GM19239 (cell line): ENCODE results near the gene TSHZ1.
"Not testable (repeated sequence)": the region's sequence is repeated elsewhere in the genome, so short reads cannot be mapped to it uniquely, and the experiment has no call there.

ENCODE experiments used
- DNase-seq: peaks from one replicate; pipeline ENCODE4 v3.0.0; 2011; ENCODE audit warnings: low spot score; ENCODE audit not compliant: insufficient read length
- FAIRE-seq: peaks from 2 replicates; lab custom pipeline; 2011; peaks lifted over from hg19 to GRCh38; lab: Jason Lieb, UNC

TSHZ1 gene

DNA sequence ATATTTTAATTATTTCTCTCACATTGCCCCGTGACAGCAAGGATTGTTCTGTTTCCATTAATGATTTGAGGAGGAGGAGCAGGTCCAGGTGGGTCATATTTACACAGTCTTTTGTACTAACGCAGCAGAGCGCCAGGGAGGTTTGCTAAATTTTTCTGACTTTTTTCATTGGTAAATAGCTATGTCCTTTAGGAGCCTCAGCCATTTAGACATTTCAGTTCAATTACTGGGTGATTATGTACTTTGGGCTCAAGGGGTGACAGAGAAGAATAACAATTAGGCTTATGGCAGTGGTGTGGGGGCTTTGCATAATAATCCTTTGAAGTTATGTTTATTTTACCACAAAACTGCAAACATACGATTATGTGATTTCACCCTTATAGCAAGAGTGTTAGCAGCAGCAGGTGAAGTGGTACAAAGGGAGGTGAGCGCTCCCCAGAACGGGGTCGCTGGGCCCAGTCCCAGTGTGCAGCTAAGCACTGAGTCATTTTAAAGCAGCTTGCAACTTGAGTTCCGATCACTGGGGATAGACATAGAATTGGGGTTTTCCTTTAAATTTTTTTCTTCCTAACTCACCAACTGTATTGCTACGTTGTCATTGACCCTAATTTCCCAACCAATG lies 80.3 kb downstream of the TSHZ1 start:
- FAIRE-seq (no peak), DNase-seq (no peak)

DNA sequence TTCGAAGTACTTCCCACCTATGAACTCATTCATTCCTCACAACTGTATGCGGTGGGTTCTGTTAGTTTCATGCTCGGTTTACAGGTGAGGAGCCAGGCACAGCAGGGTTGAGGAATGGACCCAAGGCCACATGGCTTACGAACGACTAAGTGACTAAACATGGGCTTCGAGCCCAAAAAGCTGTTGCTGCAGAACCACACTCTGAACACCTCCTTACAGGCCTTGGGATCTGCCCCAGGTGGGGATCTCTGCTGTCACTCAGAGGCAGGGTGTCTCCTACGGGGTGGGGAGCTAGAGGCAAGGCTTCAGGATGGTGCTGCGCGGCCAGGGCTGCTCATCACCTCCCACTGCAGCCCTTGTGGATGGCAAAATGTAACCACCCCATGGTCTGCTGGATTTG lies 80.9 kb downstream of the TSHZ1 start:
- no peak for FAIRE-seq
- no peak for DNase-seq

DNA sequence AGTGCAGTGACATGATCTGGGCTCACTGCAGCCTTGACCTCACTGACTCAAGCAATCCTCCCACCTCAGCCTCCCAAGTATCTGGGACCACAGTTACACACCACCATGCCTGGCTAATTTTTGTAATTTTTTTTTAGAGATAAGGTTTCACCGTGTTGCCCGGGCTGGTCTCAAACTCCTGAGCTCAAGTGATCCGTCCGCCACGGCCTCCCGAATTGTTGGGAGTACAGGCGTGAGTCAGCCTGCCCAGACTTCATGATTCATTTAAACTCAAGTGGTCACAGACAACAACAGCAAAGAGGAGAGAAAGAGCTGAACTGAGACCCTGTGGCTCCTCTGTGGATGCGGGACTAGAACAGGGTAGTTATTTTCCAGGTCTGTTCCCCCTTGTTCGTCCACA lies 83.0 kb downstream of the TSHZ1 start:
- DNase-seq (no peak), FAIRE-seq (no peak)

DNA sequence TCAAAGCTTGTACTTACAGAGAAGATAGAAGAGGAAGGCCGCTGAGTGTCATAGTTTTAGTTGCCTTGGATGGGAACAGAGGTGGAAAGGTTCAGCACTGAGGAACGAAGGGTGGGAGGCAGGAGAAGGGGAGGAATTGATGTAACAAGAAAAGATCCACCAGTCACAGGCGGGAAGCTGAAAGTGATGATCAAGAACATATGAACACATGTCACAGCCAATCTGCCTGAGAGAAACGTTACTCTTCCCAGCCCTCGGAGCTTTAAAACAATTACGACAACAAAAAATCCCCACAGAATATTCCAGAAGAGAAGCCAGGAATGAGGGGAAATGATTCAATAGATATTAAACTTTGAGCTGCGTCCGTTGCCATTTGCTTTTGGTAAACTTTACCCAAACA lies 87.1 kb downstream of the TSHZ1 start:
- DNase-seq (no peak), FAIRE-seq (no peak)

DNA sequence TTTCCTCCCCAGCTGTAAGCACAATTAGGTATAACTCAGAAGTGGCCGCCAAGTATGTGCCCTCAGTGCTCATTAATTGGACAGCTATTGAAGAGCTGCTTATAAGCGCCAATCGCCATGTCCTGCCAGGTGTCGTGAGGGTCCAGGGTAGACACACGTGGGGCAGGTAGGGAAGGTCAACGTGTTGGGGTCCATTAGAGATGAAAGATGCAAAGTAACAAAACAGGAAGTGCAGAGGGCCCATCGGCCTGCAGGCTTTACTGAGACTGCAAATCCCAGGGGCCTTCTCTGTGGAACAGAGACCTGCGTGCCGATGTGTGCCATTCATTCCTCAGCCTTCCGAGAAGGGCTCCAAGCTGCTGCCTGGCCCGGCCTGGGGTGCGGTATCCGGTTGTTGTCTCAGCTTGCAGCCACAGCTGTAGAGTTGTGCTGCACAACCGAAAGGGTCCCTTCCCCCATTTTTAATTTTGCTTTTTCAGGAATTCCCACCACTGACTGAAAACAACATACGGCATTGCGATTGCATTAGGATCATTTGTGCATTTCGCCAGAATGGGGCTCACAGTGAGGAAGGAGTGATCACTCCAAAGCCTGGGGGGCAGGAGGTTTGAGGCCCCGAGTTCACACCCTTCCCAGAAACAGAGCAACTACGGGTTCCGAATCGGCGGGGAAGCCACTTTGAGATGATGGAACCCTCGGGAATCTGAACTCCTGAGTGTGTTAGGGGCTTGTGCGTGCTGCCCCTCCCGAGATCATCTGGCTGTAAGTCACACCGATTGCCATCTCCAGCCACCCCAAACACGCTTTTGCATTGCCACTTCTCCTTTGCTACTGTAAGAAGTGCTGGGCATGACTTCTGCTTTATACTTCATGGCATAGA lies 94.3 kb downstream of the TSHZ1 start:
- no peak for DNase-seq

DNA sequence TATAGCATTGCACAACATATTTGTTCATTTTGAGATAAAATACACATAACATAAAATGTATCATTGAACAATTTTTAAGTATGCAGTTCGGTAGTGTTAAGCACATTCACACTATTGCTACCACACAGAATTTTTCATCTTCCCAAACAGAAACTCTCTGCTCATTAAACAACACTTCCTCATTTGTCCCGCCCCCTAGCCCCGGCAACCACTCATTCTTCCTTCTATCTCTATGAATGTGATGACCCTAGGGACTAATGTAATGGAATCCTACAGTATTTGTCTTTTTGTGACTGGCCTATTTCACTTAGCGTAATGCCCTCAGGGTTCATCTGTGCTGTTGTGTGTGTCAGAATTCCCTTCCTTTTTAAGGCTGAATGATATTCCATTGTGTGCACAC lies 95.4 kb downstream of the TSHZ1 start:
- no peak for DNase-seq
- no peak for FAIRE-seq

More for the DNA sequence above, 94.3 kb downstream of the TSHZ1 start:
- no peak for FAIRE-seq

DNA sequence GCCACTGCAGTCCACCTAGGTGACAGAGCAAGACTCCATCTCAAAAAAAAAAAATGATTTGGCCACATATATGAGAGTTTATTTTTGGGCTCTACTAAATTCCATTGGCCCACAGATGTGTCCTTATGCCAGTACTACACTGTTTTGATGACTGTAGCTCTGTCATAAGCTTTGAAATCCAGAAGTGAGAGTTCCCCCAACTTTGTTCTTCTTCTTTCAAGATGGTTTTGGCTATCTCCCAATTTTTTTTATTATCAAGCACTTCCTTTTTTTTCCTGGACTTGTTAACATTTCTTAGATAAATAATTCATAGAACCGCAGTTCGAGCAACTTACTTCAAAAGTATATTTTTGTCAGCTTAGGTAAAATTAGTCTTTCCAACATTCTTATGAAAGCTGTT lies 96.9 kb downstream of the TSHZ1 start:
- FAIRE-seq (no peak), DNase-seq (no peak)

DNA sequence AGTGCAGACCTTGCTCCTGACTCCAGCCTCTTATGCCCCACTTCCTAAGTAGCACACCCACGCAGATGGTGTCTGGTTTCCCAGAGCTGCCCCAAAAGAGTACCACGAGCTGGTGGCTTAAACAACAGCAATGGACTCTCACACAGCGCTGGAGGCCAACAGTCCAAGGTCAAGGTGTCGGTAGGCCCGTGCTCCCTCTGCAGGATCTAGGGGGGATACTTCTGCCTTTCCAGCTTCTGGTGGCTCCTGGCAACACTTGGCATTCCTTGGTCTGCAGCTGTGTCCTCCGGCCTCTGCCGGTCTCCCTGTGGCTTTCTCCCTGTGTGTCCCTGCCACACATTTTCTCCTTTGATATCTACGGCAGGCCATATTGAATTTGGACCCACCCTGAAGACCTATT lies 99.0 kb downstream of the TSHZ1 start:
- FAIRE-seq (no peak), DNase-seq (no peak)

DNA sequence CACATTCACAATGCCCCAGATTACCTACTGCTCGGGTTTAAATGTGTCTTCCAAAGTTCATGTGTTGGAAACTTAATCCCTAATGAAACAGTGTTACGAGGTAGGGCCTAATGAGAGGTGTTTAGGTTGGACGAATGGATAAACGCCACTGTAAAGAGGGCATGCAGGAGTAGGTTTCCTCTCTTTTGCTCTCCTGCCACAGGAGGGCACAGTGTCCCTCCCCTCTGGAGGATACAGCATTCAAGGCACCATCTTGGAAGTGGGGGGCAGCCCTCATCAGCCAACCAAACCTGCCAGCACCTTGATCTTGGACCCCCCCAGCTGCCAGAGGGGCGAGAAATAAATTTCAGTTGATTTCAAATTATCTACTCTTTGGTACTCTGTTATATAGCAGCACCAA lies 103.5 kb downstream of the TSHZ1 start:
- FAIRE-seq (no peak), DNase-seq (no peak)

DNA sequence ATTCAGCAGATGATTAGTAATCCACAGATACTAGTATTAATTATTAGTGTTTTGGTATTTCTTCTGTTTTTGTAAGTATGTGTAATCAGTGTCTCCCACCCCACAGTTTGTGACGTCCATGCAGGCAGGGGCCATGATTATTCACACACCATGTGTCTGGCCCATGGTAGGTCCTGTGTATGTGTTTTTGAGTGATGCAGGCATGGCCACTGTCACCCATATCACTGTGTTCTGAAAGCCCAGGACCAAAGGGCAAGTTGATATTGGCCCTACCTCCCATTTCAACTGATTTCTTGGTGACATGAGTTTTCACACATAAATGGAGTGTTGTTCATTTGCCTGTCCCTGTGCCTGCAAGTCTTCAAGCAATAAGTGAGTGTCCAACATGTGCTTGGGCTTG lies 104.0 kb downstream of the TSHZ1 start:
- no peak for FAIRE-seq
- DNase-seq: no peak

DNA sequence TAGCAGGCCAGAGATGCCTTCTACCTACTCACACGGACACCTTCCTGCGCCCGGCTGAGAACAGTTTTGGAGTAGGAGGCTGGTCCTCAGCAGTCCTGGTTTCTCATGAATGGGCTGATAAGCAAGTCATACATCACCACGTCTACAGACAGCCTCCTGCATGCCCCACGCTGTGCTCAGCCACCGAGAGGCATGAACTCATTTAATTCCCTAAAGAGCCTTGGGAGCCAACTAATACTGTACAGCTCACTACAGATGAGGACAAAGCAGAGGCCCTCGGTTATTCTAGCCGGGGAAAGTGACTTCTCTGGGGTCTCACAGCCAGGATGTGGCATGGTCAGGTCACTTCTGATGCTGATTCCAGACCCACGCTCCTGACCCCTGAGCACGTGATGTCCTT lies 105.6 kb downstream of the TSHZ1 start:
- DNase-seq: no peak
- FAIRE-seq: no peak

DNA sequence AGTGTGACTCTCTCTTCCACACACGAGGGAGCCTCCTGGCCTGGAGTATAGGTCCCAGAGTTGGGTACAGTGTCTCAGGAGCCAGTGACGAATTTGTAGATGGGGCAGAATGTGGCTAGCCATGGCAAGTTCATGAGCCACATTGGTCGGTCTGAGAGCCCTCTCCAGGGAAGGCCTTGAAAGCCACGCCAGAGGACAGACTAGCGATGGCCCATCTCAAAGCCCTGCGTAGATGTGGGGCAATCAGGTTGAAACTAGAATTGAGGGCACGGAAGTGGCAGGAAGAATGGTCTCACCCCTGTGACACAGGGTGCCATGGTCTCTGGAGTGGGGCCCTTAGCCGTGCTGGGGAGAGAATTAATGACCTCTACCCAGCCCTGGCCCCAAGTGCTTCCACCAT lies 106.2 kb downstream of the TSHZ1 start:
- FAIRE-seq (no peak), DNase-seq (no peak)

DNA sequence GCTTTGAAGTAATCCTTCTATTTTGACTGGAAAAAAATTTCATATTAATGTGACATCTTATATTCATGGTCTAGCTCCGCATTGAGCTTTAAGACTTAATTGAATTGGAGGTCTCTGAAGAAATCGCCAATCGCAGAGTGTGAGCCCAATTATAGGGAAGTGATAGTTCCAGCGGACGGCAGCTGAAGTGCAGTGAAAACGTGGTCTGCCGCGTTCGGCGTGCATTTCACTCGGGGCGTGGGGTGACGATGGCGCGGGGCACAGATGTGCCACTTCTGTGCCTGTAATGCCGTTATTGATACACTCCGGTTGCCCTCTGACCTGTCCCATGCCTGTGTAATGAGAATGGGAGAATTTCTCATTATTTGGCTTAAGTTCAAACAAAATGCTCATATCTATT lies 106.7 kb downstream of the TSHZ1 start:
- DNase-seq: no peak
- no peak for FAIRE-seq

DNA sequence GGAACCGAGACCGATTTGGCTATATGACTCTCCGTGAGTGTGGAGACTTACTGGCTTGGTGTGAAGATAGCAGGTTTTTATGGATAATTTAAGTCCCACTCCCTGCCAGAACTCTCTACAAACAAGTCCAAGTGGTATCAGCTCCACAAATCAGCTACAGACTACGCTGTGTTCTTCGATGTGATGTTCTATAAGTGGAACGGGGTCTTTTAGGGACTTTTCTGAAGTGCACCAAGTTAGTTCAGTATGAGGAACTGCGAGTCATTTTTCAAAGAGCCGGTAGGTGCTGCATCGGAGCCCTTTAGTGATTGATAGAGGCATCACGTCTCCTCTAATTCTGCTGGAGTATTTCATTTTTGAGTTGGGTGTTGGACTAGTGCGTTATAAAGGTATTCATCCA lies 107.1 kb downstream of the TSHZ1 start:
- FAIRE-seq (no peak), DNase-seq (no peak)

DNA sequence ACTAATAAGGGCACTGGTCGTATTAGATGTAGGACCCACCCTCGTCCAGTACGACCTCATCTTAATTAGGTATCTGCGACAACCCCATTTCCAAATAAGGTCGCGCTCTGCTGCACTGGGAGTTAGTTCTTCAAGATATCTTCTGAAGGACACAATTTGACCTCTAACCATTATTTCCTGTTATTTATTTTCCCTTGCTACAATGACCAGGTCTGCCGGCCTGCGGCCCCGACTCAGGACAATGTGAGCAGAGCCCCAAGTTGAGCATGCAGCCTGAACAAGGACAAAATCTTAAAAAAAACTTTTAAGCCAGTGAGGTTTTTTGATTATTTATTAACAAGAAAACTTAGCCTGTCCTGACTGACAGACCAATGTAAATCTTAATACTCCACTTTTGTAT lies 109.3 kb downstream of the TSHZ1 start:
- DNase-seq (no peak), FAIRE-seq (no peak)

DNA sequence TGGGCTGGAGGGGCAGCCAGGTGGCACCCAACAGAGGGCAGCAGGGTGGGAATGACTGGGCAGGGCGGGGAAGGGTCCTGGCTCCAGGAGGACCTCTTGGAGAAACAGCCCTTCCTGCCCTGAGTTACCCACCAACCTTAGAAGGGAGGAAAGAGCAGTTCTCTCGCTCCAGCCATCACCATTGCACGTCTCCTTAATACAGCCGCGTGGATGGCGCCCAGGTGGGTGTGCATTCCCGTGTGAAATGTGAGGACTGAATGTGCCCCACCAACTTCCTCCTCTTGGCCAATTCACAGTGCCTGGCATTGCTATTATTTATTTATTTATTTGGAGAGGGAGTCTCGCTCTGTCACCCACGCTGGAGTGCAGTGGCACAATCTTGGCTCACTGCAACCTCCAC lies 109.9 kb downstream of the TSHZ1 start:
- FAIRE-seq (no peak), DNase-seq (no peak)

DNA sequence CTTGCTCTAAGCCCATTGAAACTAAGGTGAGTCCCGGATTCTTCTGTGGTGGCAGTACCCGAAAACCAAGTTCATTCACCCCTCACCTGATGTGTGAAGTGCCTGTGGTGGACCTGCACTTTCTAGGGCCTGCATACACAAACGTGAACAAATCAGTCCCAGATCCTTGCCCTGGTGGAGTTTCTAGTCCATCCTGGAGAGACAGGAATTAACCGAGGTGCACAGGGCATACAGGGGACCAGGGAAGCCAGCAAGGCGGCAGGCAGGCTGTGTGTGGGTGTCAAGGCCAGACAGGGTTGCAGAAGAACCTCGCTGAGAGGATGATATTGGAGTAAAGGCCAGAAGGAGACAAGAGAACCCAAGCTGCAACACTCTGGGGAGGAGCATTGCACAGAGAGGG lies 110.8 kb downstream of the TSHZ1 start:
- DNase-seq (no peak), FAIRE-seq (no peak)

DNA sequence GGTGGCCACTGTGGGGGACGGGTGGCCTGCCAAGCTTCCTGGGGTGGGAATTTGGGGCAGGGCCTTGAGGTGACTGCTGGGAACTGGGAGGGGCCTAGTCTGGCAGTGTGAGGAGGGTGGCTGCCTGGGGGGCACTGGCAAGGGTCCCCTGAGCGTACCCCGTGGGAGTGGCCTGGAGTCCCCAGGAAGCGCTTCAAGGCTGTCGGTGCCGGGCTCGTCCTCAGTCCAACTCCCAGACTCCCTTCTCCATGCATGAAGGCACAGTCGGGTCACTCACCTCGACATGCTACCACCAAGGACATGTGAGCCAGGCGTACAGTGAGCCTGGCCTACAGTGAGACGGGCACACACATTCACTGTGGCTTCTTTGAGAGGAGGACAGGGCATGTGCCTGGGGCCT lies 111.6 kb downstream of the TSHZ1 start:
- FAIRE-seq (no peak), DNase-seq (no peak)

DNA sequence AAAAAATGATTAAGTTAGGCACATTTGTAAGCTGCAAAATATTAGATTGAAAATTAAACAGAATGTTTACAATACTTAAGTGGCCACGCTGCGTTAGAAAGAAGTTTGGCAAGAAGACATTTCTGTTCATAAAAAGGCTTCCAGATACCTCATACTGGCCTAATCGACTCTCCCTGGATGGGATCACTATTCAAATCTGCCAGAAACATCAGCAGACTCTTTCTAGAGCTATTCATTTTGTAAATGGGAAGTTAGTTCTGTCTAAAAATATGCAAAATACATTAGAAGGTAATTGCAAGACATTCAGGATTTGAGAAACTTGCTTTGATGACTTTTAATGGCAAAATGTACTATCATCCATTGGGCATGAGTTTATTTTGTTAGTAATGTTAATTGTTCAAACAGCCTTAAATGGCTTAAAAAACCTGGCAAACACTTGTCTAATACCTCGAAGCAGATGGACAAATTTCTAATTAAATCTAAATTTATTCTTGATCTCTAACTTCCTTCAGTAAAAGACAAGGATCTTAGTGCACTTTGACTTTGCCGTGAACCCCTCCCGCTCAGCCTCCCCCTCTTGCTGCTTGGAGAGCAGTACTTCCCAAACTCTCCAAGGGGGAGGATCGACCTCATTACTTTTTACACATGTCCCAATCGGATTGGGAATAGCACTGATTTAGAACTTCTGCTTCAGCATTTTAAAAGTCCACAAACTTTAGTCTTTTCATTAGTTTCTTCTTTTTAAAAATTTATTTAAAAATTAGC lies 113.4 kb downstream of the TSHZ1 start:
- no peak for FAIRE-seq
- DNase-seq: no peak

DNA sequence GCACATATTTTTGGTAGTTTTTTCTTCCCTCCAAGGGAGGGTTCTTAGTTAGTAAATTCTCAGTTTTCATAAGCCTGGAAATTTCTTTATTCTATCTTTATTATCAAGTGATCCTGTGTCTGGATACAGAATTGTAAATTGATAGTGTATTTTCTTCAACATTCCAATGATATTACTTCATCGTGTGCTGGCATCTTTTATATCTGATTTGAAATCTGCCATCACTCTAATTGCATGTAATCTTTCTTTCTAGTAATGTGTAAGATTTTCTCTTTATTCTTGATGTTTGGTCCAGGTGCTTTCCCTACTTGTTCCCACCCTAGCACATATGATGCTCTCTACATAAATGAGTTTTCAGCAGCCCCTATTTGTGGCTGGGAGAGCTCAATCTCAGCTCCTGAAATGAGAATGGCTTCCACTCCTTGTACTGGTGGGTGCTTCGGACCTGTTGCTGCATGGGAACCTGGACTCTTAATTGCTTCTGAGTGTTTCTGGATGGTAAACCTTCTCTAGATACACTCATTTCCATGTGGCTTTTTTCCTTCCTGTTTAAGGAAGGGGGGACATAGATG lies 114.2 kb downstream of the TSHZ1 start:
- FAIRE-seq: no peak

DNA sequence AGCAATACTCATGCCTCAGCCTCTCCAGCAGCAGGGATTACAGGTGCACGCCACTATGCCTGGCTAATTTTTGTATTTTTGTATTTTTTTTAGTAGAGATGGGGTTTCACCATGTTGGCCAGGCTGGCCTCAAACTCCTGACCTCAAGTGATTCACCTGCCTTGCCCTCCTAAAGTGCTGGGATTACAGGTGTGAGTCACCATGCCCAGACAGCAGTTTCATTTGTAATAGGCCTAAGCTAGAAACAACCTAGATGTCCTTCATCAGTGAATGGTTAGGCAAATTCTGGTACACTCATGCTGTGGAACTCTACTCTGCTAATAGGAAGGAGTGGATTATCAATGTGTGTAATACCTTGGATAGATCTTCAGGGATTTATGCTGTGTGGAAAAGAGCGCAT lies 119.2 kb downstream of the TSHZ1 start:
- not testable (repeated sequence) for DNase-seq, FAIRE-seq

More for the DNA sequence above, 114.2 kb downstream of the TSHZ1 start:
- DNase-seq: no peak
